ENCODE results near the gene KITLG.
"Not testable (repeated sequence)": the region's sequence is repeated elsewhere in the genome, so short reads cannot be mapped to it uniquely, and the experiment has no call there.

KITLG gene

DNA sequence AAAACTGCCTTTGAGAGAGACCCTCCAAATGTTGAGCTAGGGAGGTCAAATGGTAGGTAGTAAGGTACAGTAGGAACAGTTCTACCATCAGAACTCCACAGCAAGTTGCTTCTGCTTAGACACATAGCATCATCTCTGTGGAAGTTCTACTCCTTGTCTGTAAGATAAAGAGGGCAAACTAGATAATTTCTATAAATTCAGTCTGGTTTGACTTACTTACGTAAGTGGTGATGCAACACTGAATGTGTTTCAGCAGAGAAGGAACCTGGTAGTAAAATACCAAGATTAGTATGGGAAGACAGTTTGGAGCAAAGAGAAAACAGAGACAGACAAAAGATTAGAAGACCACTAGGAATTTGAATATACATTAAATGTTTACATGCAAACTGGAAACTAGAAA lies 42.0 kb downstream of the KITLG start:
- no peak for DNase-seq

DNA sequence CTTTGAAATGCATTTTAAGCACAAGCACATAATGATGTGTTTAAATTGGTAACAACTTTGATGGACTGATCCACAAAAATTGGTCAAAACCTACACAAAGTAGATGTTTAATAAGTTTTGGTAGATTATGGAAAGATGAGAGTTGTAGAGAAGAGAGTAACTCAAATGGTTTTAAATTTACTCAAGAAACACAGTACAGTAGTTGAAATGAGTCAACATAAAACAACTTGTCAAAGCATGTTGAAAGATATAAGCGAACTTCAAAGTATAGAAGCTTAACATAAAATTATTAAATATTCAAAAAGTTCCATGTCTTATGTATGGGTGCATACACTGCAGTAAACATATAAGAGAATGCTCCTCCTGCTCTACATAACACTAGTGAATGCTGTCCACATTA lies 49.4 kb downstream of the KITLG start:
- DNase-seq: no peak

DNA sequence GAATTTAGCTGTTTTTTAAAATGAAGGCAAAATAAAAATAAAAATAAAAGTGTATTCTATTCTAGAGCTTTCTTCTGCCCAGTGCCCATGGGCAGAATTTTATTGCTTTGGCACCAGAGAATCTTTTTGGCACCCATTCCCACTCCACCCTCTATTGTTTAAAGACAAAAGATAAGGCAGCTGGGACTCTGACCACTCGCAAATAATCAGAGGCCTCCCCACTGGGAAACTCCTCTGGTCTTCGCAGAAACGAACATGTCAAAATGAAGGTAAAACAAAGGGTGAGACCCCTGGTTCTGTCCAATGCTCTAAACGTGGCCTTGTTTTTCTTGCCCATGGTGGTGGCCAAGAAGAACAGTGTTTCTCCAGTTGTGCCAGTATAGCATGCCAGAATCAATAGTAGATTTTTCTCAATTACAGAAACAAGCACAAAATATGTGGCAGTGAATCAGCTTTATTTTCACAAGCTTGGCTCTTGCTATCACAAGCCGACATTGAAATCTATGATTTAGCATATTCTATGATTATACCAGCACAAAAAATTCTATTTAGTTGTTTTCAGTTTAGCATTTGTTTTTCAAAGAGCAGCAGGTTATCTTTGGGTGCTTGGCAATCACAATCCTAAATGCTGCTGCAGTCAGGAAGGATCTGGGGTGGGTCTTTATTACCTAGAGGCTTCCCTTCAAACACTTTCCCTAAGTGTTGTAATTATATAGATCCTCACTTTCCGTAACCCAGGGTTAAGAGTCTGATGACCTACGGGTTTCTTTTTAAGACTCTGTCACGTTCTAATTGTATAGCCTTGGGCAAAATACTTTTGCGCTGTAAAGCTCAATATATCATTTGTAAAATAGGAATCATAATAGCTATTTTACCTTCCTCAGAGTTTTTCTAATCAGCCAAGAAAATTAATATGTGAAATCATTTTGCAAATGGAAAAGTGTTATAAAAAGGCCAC lies 50.5 kb downstream of the KITLG start:
- no peak for DNase-seq

DNA sequence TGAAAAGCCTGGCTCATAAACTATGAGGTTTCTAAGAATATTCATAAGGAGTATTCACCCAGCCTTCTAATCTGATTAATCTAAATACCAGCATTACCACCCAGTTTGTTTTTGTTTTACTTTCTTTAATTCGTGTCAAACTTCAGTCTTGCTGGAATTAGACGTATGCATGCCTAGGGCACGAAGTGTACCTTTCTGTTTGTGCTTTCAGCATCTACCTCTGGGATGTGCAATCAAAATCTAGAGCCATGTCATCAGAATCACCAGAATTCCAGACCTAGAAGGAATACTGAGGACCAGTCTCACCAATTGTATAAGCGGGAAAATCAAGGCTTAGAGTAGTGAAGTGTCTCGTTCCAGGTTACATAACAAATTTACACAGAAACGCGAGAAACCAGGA lies 57.3 kb downstream of the KITLG start:
- no peak for DNase-seq

DNA sequence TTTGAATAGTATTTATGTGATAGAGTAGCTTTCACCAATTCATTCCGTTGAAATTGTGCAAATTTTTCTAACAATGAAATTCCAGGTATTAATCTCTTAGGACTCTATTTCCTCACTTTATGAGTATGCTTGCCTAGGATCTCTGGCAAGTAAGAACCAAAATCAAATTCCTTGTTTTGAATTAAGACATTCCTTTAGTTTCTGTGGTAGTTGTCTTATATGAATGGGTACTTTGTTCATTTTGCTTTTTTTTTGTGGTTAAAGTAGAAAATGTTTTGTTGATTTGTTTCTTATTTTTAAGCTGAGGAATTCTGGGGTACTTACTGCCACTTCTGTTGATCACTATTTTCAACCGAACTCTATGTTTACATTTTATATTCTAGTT lies 59.8 kb downstream of the KITLG start:
- DNase-seq: no peak

DNA sequence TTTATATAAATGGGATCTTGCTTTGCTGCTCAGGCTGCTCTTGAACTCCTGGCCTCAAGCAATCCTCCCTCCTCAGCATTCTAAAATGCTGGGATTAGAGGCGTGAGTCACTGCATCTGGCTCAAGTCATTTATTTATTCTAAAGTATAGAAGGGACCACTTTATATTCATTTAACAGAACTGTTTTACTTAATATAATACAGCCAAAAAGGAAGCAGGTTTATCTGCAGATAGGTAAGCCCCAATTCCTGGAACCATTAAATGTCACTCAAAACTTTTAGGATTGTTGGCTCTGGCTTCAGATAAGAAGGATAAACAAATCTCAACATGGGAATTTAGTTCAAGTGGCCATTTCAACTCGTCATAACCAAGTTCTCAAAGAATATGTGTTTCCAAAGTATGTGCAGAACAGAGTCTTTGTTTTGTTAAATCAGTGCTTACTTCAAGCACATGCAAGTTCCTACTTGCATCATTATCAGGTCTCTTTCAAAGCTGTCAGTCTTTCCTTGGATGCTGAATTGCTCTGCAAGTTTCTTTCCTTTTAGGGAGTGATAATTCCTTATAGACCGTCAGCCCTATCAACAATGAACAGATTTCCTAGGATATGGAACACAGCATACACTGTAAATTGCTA lies 60.4 kb downstream of the KITLG start:
- no peak for DNase-seq

DNA sequence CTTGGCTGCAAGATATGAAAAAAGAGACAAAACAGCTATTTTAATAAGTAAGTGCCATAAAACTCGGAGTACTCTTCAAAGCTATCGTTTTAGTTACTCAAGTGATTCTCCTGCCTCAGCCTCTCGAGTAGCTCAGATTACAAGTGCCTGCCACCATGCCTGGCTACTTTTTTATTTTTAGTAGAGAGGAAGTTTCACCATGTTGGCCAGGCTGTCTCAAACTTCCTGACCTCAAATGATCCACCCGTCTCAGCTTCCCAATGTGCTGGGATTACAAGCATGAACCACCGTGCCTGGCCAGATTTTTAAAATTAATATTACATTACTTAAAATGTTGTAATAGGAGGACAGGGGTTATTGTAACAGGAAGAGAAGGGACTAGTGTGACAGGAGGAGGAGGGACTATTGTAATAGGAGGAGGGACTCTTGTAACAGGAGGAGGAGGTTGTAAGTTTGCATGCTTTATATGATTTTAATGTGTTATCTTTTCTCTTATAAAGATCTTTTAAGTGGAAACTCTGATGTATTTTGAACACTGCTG lies 61.3 kb downstream of the KITLG start:
- DNase-seq: no peak

DNA sequence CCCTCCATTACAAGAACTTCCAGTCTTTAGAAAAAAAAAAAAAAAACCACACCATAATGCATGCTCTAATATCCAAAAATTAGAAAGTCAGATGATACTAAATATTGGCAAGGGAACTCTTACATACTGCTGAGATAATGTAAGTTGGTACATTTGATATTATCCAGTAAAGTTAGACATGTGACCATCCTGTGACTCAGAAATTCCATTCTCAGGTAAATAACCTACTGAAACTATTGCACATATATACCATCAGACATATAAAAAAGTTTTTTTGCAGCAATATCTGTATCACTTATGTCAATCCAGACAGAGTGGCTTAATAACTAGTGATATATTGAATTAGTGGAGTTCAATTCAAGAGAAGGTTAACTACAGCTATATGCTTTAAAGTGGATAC lies 63.5 kb downstream of the KITLG start:
- no peak for DNase-seq

DNA sequence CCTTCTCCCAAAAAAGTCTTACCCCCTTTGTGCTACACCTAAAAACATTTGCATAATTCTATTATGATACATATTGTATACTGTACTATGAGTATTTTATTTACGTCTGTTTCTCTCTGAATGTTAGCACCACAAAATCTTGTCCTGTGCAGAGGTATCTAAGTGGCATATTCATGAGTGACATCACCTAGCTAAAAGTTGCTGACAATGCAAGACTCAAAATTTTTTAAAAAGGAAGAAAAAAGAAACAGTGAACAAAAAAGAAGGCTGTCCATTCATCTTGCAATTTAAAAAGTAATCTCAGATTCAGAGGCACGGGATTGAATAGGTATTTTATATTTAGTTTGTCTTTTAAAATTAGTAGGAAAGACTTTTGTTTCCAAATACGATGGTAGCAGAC lies 69.4 kb downstream of the KITLG start:
- no peak for DNase-seq

DNA sequence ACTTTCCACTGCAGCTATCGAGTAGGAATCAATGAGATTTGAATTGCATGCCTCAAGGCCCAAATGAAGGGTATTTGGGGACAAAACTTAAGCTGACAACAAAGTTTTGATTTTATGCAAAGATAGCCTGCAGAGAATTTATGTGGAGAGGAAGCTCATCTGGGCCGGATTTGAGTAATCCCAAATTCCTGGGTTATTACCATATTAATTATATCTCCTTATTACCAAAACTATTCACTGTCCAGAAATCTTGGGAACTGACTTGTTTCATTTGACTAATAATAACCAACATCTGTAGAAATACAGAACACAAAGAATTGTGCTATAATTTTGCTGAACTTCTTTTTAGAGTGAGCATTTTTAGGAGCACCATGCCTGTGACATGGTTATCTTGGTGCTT lies 70.4 kb downstream of the KITLG start:
- no peak for DNase-seq

DNA sequence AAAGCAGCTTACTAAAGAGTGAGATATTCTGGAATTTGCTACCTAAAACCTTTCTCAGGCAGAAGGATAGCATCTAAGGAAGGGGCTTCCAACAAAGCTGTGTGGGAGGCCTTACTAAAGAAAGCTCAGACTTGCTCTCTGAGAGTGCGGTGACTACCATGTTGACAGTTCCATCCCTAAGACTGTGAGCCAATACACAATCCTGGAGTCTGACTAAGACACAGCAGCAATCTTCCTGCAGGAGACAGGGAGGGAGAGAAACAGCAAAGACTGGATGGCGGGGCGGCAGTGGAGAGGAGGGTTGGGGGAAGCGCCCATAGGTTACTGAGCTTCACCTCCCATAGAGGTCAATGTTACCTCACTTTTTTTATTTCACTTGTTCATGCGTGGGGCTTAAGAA lies 70.9 kb downstream of the KITLG start:
- DNase-seq: no peak

DNA sequence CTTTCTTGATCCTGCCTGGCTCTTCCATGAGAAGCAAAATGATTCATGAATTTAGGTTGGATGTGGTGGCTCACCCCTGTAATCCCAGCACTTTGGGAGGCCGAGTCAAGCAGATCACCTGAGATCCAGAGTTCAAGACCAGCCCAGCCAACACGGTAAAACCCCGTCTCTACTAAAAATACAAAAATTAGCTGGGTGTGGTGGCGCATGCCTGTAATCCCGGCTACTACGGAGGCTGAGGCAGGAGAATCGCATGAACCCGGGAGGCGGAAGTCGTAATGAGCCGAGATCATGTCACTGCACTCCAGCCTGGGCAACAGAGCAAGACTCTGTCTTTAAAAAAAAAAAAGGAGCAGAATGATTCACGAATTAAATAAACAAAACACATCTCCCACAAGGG lies 72.4 kb downstream of the KITLG start:
- DNase-seq: not testable (repeated sequence)

DNA sequence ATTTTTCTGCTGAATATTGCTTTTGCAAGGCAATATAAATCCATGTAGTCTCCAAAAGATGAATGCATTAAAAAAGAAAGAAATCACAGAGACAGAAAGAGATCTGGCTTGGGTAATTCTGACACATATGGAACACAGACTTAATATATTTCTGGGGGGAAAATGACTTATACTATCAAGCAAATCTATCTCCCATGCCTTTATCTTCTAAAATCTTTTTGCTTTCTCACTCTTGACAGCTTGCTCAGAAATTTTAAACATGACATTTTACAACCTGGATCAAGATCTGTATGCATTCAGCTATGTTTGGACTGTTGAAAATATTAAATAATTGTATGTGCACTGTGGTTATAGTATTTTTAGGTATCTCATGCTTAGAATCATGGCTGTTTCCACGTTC lies 73.0 kb downstream of the KITLG start:
- no peak for DNase-seq

DNA sequence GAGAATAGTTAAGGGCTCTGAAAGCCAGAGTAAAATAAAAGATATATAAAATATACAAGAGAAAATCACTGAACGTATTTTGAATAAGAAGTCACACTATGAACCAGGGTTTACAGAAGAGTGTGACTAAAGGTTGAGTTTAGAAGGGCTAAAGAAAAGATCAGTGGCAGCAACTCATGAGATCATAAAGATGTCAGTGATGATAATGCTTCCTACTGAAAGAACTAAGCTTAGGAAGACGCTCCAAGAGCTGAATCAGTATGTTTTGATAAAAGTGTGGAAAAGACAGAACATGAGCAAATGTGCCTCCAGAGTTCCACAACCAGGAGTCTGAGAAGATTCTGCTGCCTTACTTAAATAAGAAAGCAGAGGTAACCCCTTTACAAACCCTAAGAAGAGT lies 74.6 kb downstream of the KITLG start:
- no peak for DNase-seq

DNA sequence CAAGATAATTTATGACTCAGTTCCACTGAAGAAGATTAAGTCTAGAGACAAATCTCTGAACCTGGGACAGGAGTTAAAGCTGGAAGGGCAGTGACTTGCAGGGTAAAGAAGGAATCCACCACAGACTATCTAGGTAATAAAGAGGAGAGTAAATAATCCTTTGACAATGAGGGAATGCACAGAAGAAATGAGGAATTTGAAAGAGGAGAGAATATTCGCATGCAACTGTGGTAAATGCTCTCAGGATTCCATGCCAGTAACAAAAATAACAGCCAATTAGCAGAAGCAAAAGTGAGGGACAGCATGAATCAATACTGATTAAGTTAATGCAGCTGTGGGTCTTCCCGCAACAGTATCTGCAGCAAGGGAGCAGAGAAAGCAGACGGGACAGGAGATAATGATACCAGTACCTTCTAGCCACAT lies 77.0 kb downstream of the KITLG start:
- DNase-seq: no peak

DNA sequence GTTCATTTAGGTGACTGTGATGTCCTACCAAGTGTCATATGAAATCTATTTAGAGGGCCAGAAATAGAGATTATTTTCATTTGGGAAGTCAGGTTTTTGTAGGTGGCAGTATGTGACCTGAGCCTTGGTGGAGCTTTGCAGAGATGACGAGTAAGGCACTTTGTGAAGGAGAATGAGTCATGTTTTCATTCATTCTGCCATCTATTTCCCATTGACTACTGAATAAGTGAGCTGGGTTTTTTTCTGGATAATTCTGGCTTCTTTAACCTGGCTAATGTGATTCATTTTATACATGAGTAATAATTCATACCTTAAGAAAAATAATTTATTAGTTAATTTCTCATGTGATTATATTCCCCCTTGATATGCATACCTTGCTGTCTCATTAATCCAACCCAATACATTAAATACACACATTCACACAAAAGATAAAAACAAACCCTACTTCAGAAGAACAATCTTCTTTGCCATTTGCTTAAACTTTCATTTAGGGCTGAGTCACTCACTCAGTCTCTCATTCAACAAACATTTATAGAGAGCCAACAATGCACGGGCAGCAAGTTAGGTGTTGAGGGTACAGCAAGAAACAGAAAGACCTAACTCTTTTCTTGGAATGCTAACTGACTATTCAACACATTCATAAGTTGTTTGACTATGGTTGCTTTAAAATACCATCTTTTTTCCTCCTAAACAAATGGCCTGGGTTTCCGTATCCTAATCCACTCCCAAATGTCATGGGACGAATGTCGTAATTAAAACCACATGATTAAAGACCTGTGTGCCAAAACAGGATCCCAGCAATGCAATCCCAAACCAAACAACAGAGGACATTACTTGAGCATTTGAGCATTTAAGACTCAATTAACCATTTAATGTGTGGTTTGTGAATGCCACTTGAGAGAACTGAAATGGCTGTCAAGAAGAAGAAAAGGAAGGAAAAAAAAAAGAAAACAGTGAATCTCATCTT lies 78.0 kb downstream of the KITLG start:
- no peak for DNase-seq

DNA sequence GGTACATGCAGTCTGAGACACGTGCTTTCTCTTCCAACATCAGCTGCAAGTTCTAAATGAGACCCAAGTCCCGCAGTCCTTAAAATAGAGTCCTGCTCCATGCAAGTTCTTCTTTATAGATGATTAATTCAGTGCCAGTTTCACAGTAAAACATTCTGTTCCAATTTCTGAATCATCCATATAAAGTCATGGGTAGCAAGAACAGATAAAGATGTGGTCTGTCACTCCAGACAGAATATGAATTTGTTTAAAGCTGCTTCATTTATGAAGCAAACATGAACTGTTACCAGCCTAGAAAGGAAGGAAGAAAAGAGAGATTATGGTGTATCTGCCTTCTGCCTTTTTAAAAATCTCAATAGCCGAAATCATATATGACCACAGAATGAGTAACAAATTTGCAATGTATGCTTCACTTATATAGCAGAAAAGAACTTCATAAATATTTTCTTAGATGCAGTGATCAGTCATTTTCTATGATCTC lies 83.3 kb downstream of the KITLG start:
- no peak for DNase-seq

DNA sequence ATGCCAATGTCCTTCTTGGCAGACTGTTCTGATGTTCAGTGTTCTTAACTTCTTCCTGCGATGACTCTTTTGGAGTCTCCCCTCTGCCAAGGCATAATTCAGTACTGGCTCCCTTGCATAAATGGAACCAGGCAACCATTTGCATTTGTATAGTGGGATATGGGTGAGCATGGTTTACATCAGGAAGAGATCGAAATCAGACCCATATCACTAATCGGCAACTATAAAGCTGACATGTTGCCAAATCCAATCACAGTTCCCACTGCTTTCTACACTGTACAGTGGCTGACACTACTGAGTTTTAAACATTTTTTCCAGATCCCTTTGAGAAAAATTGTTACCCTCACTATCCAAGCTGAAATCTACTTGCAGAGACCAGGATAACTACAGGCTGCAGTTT lies 83.8 kb downstream of the KITLG start:
- DNase-seq: no peak

DNA sequence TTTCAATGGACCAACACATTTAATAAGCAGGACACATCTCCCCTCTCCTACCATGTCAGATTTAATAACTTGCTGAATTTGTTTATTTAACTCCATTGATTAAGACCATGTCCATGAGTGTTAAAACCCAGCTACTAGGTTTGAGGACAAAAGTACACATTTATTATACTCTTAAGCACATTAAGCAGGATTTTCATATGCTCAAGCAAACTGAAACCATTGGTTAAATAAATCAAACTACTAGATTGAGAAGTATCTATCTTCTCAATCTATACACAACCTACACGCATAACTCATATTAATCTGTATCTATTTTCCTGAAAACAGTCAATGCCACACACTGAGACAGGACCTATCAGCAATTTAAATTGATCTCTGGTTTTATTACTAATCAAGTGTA lies 85.2 kb downstream of the KITLG start:
- no peak for DNase-seq

DNA sequence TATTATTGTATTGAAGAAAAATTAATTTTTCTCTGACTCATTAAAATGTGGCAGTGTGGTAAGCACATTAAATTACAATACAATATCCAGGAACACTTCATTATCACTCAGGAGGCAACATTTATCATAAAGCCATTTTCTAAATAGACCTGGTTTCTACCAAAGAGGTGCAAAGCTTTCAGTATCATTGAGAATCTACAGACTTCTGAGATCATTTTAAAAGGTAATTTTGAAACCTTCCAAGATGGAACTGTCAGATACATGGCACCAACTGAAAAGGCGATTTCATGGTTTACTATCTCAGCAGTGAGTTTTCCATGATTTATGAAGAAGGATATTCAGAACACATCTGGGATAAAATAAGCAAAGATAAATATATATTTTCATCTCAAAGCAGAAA lies 85.8 kb downstream of the KITLG start:
- no peak for DNase-seq

DNA sequence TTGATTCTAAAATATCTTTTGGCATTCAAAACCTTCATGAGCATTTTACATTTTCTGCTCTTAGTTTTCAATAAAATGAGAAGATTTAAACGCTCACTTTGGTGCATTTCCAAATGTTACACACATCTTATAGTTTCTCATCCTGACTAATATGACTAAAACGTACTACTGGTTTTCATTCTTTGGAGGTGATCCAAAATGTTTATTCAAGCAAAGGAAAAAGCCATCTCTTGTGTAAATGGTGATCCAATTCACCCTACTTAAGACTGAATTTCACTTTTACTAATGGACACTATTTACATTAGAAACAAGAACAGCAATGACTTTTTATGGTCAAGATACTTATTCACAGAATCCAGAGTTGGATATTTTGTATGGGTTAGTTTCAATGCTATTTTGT lies 86.6 kb downstream of the KITLG start:
- no peak for DNase-seq

DNA sequence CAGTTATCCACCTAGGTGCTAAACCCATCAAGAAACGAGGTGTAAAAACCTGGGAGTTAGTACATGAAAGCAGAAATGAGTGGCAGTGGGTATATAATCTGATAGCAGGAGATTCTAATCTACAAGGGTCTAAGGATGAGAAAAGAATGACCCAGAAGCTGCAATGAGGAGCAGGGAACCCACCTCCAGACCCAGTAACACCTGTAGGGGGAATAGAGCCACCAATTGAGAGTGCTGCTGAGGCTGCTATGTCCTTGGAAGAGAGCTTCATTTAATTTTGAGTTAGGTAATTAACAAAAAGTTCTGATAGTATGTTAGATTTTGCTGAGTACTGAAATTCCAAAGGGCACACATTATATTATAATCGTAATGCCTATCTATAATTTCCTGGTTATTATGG lies 89.8 kb downstream of the KITLG start:
- no peak for DNase-seq

DNA sequence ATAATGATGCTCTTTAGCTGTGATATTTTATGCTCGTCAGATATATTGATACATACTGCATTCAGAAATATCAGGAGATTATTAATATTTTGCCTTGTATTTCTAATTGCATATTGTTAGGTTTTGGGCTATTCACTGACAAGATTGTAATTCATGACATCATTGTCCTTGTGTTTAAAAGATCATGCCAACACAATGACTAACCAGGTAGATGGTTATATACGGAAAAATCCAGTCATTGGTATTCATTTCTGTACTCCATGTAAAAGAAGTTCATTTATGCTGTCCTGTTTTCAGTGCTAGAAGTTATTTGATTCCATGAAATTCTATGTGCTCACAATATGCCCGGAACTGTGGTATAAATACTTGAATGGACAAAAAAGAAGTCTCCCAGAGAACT lies 107.5 kb downstream of the KITLG start:
- no peak for DNase-seq
